Fibroblast of skin of left quadriceps (primary cell): Measurements from ENCODE around the gene MX2.

Source experiments
- DNase-seq, 2 experiments: peaks; one replicate each; pipeline ENCODE4 v3.0.0-alpha.2; 2013; ENCODE audit warnings: low read depth in 2 of 2

Gene MX2

DNA sequence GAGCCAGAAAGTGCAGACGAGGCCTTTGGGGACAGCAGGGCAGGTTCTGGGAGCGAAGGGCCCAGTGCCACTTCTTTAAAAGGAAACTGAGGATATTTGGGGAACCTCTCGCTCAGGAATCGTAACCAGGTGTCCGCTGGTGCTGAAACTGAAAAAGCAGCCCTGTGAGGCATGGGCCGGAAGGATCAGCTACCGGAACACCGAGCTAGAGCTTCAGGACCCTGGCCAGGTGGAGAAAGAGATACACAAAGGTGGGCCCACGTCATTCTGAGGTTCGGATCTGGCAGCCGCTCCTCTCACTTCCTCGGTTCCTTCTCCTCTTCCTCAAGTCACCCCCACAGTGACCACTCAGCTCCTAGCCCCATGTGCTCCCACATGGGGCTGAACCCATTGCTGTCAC is 18.1 kb downstream of the MX2 start:
- DNase-seq, result no peak

DNA sequence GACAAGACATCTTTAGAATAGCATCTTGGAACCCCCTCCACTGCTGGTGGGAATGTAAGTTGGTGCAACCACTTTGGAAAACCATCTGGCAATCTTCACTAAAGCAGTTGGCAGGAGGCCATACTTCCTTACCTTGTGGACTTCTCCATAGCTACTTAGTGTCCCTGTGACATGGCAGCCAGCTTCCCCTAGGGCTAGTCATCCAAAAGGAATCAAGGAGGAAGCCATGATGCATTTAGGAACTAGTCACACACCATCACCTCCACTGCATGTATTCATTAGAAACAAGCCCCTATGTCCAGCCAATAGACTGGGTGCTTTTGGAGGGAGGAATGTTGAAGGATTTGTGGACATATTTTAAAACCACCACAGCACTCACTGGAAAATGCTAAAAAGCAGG is 19.9 kb downstream of the MX2 start:
- DNase-seq, result no peak

DNA sequence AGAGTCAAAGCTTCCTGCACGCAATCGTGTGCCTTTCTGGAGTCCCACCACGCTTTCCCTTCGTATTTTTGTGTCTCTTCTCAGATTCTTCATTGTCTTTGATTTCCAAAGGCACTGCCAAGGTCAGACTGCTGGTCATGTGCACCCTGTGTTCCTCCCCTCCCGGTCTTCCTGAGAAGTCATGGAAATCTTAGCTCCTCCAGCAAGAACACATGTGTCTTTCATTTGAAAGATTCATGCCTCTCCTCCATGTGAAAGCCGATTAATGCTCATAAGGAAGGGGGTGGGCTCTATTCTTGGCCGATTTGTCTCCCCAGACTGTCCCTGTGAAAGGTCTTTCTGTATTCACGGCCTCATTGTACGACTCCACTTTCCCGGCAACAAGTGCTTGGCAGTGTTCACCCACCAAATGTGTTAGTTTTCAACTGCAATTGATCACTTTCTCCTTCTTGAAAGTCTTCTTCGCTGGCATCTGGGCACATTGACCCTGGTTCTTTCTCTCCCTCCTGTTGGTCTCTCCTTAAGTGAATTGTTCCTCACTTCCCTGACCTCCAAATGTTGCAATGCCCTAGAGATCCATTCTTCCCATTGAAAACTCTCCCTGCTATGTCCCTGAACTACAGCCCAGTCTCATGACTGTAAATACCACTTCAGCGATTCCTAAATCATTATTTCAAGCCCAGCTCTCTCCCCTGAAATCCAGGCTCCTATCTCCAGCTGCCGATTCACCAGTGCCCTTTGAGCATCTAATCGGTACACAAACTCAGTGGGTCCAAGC is 25.4 kb downstream of the MX2 start:
- no peak for DNase-seq

DNA sequence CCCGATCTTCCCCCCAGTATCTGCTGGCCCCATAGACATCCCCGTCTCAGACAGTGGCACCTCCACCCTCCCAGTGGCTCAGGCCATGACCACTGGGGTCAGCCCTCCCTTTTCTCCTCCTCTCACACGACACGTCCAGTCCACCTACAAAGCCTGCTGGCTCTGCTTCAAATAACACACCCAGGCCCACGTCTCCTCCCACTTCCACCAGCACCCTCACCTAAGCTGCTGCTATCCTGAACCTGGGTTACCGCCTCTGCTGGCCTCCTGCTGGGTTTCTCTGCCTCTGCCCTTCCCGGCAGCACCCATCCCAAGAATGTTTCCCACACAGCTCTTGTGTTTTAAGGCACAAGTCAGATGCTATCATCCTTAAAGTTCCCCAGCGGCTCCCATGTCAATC is 26.0 kb downstream of the MX2 start:
- DNase-seq, result no peak

DNA sequence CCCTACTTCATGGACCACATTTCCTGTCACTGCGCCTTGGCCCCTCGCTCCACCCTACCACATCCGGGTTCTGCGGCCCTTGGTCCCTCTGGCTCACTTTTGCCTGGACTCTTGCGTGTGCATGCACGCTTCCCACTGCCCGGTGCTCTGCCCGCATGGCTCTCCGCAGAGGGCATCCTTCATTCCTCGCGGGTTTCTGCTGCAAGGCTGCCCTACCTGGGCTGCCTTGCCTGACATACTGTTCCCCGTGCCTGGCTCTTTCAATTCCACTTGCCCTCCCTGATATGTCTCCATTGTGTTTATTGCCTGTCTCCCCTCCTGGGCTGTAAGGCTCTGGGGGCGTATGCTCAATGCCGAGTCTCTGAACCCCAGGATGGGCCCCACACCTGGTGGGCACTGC is 26.4 kb downstream of the MX2 start:
- DNase-seq, result no peak

DNA sequence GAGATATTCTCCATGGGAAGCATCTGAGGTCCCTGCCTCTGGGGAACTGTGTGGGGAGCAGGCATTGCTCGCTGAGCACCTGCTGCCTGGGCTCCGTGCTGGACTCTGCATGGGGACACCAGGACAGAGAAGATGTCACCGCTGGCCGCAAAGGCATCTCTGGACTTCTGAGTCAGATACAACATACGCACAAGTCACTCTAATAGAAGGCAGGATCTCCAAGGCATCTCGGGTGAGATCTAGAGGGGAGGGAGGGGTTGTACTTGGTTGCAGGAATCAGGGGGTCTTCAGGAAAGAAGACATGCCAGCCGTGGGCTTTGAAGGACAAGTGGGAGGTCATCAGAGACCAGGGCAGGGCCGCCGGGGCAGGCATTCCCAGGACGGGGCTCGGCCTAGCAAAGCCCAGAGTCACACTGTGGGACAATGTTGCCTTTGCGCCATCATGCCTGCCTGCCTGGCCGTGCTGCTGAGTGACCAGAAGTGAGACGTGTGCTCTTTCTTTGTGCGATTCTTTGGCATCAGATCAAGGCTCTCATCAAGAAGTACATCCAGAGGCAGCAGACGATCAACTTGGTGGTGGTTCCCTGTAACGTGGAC is 28.3 kb downstream of the MX2 start:
- no peak for DNase-seq

DNA sequence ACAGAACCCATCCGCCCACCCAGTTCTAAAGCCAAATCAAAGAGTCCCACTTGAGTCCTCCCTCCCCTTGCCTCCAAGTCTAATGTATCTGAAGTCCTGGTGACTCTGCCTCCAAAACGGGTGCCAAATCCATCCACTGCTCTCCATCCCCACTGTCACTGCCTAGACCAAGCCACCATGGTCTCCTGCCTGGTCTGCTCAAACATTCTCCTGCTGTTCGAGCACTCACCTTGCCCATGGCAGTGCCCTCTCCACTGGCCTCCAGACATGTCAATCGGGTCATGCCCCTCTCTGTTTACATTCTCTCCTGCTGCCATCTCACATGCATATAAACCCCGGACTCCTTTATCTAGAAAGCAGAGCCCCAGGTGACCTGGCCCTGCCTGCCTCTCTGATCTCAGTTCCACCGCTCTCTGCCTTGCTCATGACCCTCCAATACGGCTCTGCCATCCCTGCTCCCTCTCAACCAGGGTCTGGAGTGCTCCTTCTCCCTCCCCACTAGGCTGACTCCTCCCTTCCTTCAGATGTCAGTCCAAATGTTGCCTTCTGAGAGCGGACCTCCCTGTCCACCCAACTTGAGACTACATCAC is 32.1 kb downstream of the MX2 start:
- no peak for DNase-seq

DNA sequence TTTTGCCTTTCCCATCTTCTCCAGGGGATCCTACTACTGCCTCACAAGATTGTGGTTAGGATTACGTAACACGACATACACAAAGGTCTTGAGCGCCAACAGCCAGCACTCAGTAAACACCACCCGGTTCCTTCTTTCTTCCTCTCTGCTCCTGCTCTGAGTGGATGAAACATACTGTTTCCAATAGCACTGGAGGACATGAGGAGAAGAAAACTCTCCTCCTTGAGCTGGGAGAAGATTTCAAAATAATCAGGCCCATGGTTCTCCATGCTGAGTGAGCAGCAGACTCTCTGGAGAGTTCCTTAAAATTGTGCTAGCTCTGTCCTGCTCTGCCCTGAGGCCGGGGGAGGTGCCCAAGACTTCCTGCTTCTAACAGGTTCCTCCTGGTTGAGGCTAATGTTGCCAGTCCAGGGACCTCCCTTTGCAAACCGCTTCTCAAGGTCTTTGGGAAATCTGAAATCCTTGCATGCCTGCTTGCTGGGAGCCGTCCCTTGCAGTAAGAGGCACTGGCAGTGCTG is 34.8 kb downstream of the MX2 start:
- DNase-seq, result peak in 1 of 2 experiments; percentile 2

DNA sequence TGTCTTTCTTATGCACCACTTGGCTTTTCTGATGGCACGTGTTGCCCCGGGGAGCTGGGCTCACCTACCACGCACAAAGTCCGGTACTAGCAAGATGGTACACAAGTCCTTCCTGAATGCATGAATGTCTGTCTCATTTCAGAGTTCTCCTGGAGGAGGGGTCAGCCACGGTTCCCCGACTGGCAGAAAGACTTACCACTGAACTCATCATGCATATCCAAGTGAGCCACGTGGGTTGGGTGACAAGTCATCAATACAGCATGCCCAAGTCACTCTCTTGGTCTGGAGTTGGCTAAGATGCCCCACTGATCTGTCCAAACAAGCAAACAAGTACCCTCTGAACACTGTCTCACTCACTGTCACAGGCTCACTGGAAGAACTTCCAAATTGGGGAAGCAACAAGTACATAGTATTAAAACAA is 35.7 kb downstream of the MX2 start:
- no peak for DNase-seq

DNA sequence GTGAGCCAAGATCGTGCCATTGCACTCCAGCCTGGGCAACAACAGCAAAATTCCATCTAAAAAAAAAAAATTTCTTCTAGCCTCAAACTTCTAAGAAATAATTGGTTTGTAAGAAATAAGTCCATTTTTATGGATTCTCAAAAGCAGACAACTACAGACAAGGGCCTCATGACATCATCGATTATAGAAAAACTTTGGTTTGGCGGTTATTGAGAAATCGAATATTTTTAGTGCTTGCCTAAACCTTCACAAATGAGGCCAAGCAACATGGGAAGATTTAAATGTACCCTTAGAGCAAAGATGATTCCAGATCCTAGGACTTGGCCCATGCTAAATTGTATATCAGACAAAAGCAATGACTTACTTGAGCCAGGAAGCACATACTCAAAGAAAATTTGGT is 36.4 kb downstream of the MX2 start:
- DNase-seq, result no peak

DNA sequence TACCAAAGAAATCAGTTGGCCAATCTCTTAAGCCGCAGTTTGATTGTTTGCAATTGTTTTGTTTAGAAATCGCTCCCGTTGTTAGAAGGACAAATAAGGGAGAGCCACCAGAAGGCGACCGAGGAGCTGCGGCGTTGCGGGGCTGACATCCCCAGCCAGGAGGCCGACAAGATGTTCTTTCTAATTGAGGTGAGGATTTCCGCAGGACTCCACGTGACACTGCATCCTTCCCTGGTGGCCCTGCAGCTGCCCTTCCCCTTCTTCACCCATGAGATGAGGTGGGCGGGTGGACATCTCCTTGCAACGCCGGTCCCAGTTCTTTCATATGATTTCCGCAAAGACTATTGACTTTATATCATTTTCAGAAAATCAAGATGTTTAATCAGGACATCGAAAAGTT is 37.0 kb downstream of the MX2 start:
- no peak for DNase-seq

DNA sequence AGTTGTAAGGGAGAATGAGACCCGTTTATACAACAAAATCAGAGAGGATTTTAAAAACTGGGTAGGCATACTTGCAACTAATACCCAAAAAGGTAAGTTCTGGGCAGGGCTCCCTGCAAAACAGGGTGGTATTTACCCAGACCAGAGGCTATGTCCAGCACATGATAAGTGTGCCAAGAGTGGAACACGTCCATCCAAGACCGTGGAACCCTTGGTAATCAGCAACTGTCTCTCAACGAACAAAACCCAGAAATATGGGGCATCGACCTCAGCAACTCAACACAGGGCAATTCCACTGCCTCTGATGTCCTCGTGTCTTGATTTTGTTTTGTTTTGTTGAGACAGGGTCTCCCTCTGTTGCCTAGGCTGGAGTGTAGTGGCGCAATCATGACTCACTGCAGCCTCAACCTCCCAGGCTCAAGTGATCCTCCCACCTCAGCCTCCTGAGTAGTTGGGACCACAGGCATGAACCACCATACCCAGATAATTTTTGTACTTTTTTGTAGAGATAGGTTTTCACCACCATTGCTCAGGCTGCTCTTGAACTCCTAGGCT is 37.5 kb downstream of the MX2 start:
- no peak for DNase-seq

DNA sequence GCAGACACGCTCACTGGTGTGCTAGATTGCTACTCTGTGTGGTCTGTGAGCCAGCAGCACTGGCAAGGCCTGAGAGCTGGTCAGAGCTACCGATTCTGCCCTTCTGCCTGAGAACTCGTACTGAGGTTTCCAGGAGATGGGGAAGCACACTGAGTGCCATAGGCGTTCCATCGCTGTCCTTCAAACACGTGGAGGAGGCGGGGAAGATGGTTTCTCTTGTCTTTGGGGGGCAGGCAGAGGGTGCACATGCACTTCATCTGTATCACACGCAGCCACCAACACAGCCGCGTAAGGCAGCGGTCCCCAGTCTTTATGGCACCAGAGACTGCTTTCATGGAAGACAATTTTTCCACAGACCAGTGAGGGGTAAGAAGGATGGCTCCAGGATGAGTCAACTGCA is 40.4 kb downstream of the MX2 start:
- no peak for DNase-seq

DNA sequence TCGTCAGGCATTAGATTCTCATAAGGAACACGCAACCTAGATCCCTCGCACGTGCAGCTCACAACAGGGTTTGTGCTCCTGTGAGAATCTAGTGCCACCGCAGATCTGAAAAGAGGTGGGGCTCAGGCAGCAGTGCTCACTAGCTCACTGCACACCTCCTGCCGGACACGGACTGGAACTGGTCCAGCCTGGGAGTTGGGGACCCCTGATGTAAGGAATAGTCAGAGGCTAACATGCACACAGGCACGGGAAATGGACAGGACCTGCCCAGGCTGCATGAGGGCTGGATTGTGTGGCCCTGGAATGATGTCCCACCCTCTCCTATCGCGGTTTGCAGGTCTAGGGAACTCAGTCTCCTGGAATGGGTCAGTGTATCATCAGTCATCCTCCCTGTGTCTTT is 41.0 kb downstream of the MX2 start:
- DNase-seq, result no peak

DNA sequence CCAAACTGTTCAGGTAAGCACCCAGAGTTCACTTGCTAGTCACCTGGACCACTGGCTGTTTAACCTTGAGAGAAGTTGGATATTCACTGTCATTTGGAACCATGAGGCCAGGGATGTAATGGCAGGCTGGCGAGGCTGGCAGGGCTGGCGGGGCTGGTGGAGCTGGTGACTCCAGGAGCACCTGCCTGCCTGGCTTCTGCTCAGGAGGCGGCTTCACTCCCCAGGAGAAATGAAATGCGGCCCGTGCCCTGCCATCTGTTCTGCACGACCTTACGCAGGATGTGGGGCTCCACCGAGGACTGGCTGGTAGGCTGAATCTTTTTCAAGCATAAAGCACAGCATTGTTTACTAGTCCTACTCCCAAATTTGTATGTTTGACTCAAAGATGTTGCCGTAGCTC is 41.5 kb downstream of the MX2 start:
- no peak for DNase-seq

DNA sequence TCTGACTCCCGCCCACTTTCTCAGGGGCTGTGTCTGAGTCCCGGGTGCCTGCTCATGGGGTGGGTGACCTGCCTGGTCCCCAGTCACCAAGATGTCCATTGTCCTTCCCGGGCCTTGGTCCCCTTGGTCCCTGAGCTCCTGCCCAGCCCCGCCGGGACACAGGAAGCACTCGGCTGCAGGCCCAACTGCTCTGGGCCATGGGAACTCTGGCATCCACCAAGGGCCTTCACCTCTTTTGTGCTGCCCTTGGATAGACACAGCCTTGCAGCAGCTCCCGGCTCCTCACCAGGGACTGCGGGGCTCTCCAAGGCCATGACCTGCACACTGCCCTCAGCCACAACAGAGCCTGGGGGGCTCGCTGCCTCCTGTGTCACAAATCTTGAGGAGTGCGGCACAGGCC is 42.1 kb downstream of the MX2 start:
- no peak for DNase-seq

DNA sequence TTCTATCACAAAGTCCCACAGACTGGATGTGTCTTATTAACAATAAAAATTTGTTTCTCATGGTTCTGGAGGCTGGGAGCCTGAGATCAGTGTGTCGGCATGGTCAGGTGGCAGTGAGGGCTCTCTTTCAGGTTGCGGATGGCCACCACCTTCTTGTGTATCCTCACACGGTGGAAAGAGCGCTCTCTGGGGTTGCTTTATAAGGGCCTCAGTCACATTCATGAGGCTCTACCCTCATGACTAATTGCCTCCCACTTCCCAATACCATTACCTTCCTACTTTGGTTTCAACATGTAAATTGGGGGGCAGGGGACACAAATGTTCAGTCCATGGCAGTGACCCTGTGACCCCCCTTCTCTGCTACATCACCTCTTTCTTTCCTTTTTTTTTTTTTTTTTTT is 43.5 kb downstream of the MX2 start:
- no peak for DNase-seq

DNA sequence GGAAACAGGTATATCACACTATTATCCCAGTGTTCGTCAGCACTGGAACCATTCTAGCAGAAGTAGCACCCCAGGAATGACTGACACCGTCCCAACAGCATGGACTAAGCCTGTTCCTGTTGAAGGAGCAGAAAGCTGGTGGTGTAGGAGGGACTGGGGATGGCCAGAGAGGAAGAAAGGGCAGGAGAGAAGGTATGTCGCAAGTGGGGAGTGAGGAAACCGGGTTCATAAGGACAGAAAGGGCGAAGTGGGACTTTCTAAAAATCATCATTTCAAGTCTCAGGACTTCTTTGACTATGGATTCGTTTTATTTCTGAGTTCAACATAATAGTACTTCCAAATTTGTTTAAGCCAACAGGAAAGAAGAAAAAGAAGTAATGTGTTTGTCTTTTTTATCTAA is 44.5 kb downstream of the MX2 start:
- no peak for DNase-seq

DNA sequence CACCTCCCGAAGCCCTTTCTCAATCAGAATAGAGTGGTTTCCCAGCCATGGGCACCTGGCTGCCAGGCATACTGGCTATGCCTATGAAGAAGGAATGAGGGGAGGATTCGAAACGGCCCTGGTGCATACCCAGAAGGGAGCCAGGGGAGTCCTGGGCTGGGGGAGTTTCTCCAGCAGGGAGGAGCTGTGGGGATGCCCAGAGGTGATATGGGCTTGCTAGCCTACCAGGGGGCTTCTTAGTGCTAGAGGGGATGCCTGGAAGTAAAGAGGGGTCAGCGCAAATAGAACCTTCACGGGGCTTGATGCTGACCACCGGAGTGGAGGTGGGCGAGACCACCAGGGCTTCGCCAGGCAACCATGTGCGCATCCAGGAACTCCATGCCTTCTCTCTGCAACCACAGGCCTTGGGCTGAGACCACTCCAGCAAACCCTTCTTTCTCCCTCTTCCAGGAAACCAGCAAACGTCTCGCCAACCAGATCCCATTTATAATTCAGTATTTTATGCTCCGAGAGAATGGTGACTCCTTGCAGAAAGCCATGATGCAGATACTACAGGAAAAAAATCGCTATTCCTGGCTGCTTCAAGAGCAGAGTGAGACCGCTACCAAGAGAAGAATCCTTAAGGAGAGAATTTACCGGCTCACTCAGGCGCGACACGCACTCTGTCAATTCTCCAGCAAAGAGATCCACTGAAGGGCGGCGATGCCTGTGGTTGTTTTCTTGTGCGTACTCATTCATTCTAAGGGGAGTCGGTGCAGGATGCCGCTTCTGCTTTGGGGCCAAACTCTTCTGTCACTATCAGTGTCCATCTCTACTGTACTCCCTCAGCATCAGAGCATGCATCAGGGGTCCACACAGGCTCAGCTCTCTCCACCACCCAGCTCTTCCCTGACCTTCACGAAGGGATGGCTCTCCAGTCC is 46.0 kb downstream of the MX2 start:
- DNase-seq, result no peak

DNA sequence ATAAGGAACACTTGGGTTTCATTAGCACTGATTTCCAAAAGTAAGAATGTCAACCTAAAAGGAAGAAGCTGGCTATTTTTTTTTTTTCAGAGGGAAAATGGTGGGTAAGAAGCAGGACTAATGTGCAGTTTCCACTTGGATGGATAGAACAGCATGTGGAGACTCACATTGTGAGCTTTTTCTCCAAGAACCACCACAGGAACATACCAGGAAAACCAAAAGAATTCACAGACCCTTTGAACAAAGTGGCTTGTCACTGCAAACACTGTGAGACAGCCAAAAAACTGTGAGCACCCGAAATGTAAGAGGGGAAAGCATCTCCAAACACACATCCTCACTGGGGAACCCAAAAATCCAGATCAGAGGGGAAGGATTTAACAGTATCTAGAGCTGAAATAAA is 48.5 kb downstream of the MX2 start:
- DNase-seq, result no peak

DNA sequence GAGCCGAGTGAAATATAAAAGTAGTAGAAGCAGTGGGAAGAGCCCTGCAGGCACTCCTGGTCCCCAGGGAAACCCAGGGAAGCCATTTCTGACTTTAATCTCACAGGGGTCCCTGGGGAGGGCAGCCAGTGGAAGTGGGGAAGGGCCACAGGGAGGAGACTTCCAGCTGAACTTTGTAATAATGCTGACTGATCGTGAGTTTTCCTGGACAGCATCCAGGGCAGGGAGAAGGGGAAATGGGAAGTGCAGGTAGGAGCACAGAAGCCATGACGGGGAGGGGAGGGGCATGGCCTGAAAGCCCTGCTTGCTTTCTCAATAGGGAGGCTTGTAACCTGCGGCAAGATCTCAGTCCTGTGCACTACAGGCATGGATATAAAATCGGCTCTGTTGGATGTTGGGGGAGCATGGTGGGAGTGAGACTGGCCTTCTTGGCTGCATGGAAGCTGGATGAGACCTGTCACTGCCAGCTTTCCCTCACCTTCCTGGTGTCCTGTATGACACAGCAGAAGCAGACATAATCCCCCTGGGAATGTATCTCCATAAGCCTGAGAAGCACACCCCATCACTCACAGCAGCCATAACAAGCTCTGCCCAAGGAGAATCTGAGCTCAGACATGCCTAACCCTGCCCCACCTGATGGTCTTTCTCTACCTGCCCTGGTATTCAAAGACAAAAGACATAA is 49.1 kb downstream of the MX2 start:
- no peak for DNase-seq
